Effector CD8-positive, alpha-beta T cell (primary cell): ENCODE results near the gene KRT81.

Experiments used
- DNase-seq: peaks from one replicate; lab custom pipeline; 2025; lab: John Stamatoyannopoulos, UW
- total RNA-seq, 4 experiments: gene quantifications; one replicate each; lab custom pipeline; 2026; lab: John Stamatoyannopoulos, UW

The KRT81 gene
- 0 to 0.09 (median 0) reads per million in 4 experiments for total RNA-seq

- DNase-seq, result no peak
These were observed at the start of gene KRT81 for GRCh38 chr12:52291267-52291935. Gene KRT81, minus strand, starts transcription at chr12:52291534. Its CDS starts 69 bp downstream, at chr12:52291465.

GRCh38 chr12:52338241-52338960 lies 47.1 kb upstream of the KRT81 start:
- no peak for DNase-seq

GRCh38 chr12:52337054-52337453 lies 45.7 kb upstream of the KRT81 start:
- DNase-seq, result no peak

GRCh38 chr12:52336641-52337040 lies 45.3 kb upstream of the KRT81 start:
- no peak for DNase-seq

- no peak for DNase-seq
These were observed 44.4 kb upstream of the KRT81 start for GRCh38 chr12:52335598-52336262.

- DNase-seq, result no peak
These were observed 42.9 kb upstream of the KRT81 start for GRCh38 chr12:52334185-52334584.

GRCh38 chr12:52333321-52333720 lies 42.0 kb upstream of the KRT81 start:
- DNase-seq, result no peak

GRCh38 chr12:52332381-52332780 lies 41.0 kb upstream of the KRT81 start:
- DNase-seq, result no peak

- DNase-seq, result no peak
These were observed 40.5 kb upstream of the KRT81 start for GRCh38 chr12:52331833-52332232.

GRCh38 chr12:52331039-52331438 lies 39.7 kb upstream of the KRT81 start:
- DNase-seq, result no peak

- no peak for DNase-seq
These were observed 36.6 kb upstream of the KRT81 start for GRCh38 chr12:52327830-52328500.

- peak; percentile 56 for DNase-seq
These were observed 35.9 kb upstream of the KRT81 start for GRCh38 chr12:52327052-52327829.

GRCh38 chr12:52324153-52324444 lies 32.8 kb upstream of the KRT81 start:
- no peak for DNase-seq

- DNase-seq, result no peak
These were observed 32.2 kb upstream of the KRT81 start for GRCh38 chr12:52323416-52324152.

GRCh38 chr12:52323001-52323400 lies 31.7 kb upstream of the KRT81 start:
- DNase-seq, result no peak

GRCh38 chr12:52322069-52322468 lies 30.7 kb upstream of the KRT81 start:
- no peak for DNase-seq

- no peak for DNase-seq
These were observed 30.1 kb upstream of the KRT81 start for GRCh38 chr12:52321418-52321817.

- no peak for DNase-seq
These were observed 29.6 kb upstream of the KRT81 start, which contains the start of gene KRT83 for GRCh38 chr12:52320784-52321400. Gene KRT83, minus strand, starts transcription at chr12:52321398. Its CDS starts 63 bp downstream, at chr12:52321335.

GRCh38 chr12:52319097-52319496 lies 27.8 kb upstream of the KRT81 start:
- DNase-seq, result no peak

- DNase-seq, result no peak
These were observed 27.1 kb upstream of the KRT81 start for GRCh38 chr12:52318241-52318990.
